ENCODE measurements around the gene ZNF774. TPM values are rescaled to one million over a fixed set of nuclear protein-coding genes. Genes with fewer than 3 reads are reported as not detected.

ZNF774 gene
- total and polyA plus RNA-seq, 2 of the 13 experiments (the other 11 are each of a cell fraction or from before 2014, with no cell fraction given): 0.59 to 1.4 TPM

GRCh38 chr15:90320885-90321278 is 31.2 kb upstream of the ZNF774 start:
- in situ Hi-C loops (cut with HindIII; ENCODE audit: extremely low pct_ligation_motif_present, low pct_unique_long_range_greater_than_20kb) (loop anchor here (5.0 kb wide), 1 partner anchor 161 kb away; no protein-coding TSS in a partner anchor), intact Hi-C loops (cut with micrococcal nuclease; ENCODE audit: unreplicated experiment) (loop anchor here (1.0 to 5.0 kb wide), 3 partner anchors 161 to 372 kb away; no protein-coding TSS in a partner anchor)
- ChIA-PET POLR2A (no interaction called here), CTCF (ENCODE audit: low intra/inter-chr PET ratio, low total read pairs) (interaction anchor here (2.6 kb wide), 1 partner anchor 161 kb away, joined by 55 read pairs; no protein-coding TSS in a partner anchor)
- no TSS peak for BruUV-seq (replicated peaks)
- TF ChIP-seq TOE1 (CRISPR knock-in tag; IDR thresholded peaks at IDR 0.05) (no peak), ZFP36L2 (CRISPR knock-in tag; IDR thresholded peaks at IDR 0.05) (no peak), NFYB (CRISPR knock-in tag; IDR thresholded peaks at IDR 0.05) (no peak), FOXA3 (CRISPR knock-in tag; IDR thresholded peaks at IDR 0.05) (no peak), ATAD3A (CRISPR knock-in tag; IDR thresholded peaks at IDR 0.05) (no peak), ISX (CRISPR knock-in tag; conservative IDR thresholded peaks at IDR 0.05) (no peak), SETDB1 (CRISPR knock-in tag; IDR thresholded peaks at IDR 0.05; ENCODE audit: borderline replicate concordance) (no peak), CCAR2 (optimal IDR thresholded peaks at IDR 0.05; ENCODE audit: low read depth, low read length) (no peak), PRDM10 (CRISPR knock-in tag; IDR thresholded peaks at IDR 0.05; ENCODE audit: low read depth) (no peak), ZFP37 (CRISPR knock-in tag; IDR thresholded peaks at IDR 0.05; ENCODE audit: borderline replicate concordance) (no peak)
- Histone ChIP-seq H3K27ac (ENCODE audit: extremely low read length, insufficient read depth, low read length) (no peak overlapping the region), H3K9ac (ENCODE audit: insufficient read depth, low read depth, low read length) (no peak overlapping the region), H3K4me1 (ENCODE audit: insufficient read depth, low read length) (0 out of 2 replicates have a peak, but pooled peaks cover 7% of the 10 kb centered on the region), H2AFZ (ENCODE audit: low read length) (peak overlapping the region; percentile 2), H3K4me2 (ENCODE audit: low read depth, low read length) (no peak overlapping the region), H3K79me2 (ENCODE audit: insufficient read depth, low read length) (no peaks in the 10 kb centered on the region), H3K36me3 (replicated peaks in 1 of 2; ENCODE audit: control insufficient read depth in 1 of 2, insufficient read depth in 2 of 2, low read length in 2 of 2) (no peaks in the 10 kb centered on the region), H3K27me3 (ENCODE audit: control insufficient read depth in 1 of 2, insufficient read depth in 2 of 2, low read length in 2 of 2) (no peaks in the 10 kb centered on the region), H3K9me3 (ENCODE audit: low read length) (no peaks in the 10 kb centered on the region), H3K4me3 (replicated peaks in 1 of 3; ENCODE audit: insufficient read depth in 1 of 3, low read depth in 2 of 3, low read length in 3 of 3) (no peak overlapping the region), H4K20me1 (ENCODE audit: insufficient read depth, low read length) (no peaks in the 10 kb centered on the region)
- DNase-seq (ENCODE audit: low spot score) (no peak), FAIRE-seq (no peak), ATAC-seq (no peak)
- 3% methylated on average over 1 of the region's 1 CpG for WGBS (ENCODE audit: low lambda C conversion rate)
